GM12878 (cell line): Measurements from ENCODE around the gene FAM170B. TPM values are rescaled to one million over a fixed set of nuclear protein-coding genes. Genes with fewer than 3 reads are reported as not detected.

Experiments used
- ATAC-seq: fragments of 200-7000 bp; cut with Tn5 transposase; 3 replicates; pipeline ENCODE4 v1.9.1; 2020; ENCODE audit warnings: mild to moderate bottlenecking, moderate library complexity
- BruUV-seq: library from RNA; stranded (reverse); fragments of 400-500 nt; replicated peaks from 2 replicates; lab custom pipeline; 2021; lab: Mats Ljungman, UMichigan
- CTCF ChIA-PET: fragments of 300-600 bp; sonication (Branson Sonifier 250); formaldehyde crosslinking; extraction: SDS; loops from one replicate; lab custom pipeline; 2021; ENCODE audit warnings: inconsistent platforms; lab: Yijun Ruan, JAX
- POLR2A ChIA-PET: fragments of 350-600 bp; formaldehyde crosslinking; extraction: SDS; loops from one replicate; lab custom pipeline; 2021; ENCODE audit warnings: inconsistent platforms; lab: Charles Lee
- RAD21 ChIA-PET: fragments of 300-600 bp; sonication (Branson Sonifier 250); formaldehyde crosslinking; loops from one replicate; lab custom pipeline; 2023; ENCODE audit warnings: antibody characterized with exemption; ENCODE audit not compliant: unreplicated experiment; lab: Charles Lee
- SMC1A ChIA-PET: fragments of 300-600 bp; sonication (Branson Sonifier 250); formaldehyde crosslinking; loops from one replicate; lab custom pipeline; 2023; ENCODE audit not compliant: unreplicated experiment, uncharacterized antibody; lab: Charles Lee
- DNase-seq: peaks from one replicate; pipeline ENCODE4 v3.0.0-alpha.2; 2011; ENCODE audit warnings: low read depth, low spot score
- FAIRE-seq: peaks from 3 replicates; lab custom pipeline; 2011; peaks lifted over from hg19 to GRCh38; lab: Jason Lieb, UNC
- H2AFZ ChIP-seq: 2 replicates; pipeline ENCODE4 v1.6.0; 2011; ENCODE audit warnings: low read depth, low read length, control low read depth; ENCODE audit not compliant: control insufficient read depth
- H3K27ac ChIP-seq: 2 replicates; pipeline ENCODE4 v1.5.1; 2011; ENCODE audit warnings: control low read depth; ENCODE audit not compliant: control insufficient read depth, insufficient read depth
- H3K27me3 ChIP-seq, 2 experiments: replicated peaks in 1 of 2; 2 replicates each; pipeline versions ENCODE4 v1.6.0 to v1.6.1; 2011; ENCODE audit warnings: low read length in 1 of 2; ENCODE audit not compliant: control insufficient read depth in 2 of 2, insufficient read depth in 2 of 2
- H3K36me3 ChIP-seq, 2 experiments: 2 replicates each; pipeline ENCODE4 v1.5.1; 2011; ENCODE audit warnings: low read length in 1 of 2; ENCODE audit not compliant: control insufficient read depth in 2 of 2, insufficient read depth in 2 of 2
- H3K4me1 ChIP-seq: 2 replicates; pipeline ENCODE4 v1.6.1; 2011; ENCODE audit warnings: mild to moderate bottlenecking, low read length, moderate library complexity, mixed read lengths; ENCODE audit not compliant: control insufficient read depth, insufficient read depth
- H3K4me2 ChIP-seq: 2 replicates; pipeline ENCODE4 v1.6.0; 2011; ENCODE audit warnings: control low read depth; ENCODE audit not compliant: control insufficient read depth, insufficient read depth
- H3K4me3 ChIP-seq: fragments of 200-600 bp; sonication (generic); 2 replicates; pipeline ENCODE4 v1.5.1; 2016
- H3K79me2 ChIP-seq: 2 replicates; pipeline ENCODE4 v1.6.0; 2011; ENCODE audit warnings: low read length; ENCODE audit not compliant: control insufficient read depth, insufficient read depth
- H3K9ac ChIP-seq: 2 replicates; pipeline ENCODE4 v1.8.0; 2011; ENCODE audit warnings: low read length, control low read depth, mixed read lengths; ENCODE audit not compliant: control insufficient read depth, insufficient read depth
- H3K9me3 ChIP-seq: replicated peaks from 3 replicates; pipeline ENCODE4 v1.5.1; 2011; ENCODE audit warnings: mild to moderate bottlenecking, low read length; ENCODE audit not compliant: control insufficient read depth, insufficient read depth
- H4K20me1 ChIP-seq: 2 replicates; pipeline ENCODE4 v1.6.0; 2011; ENCODE audit not compliant: control insufficient read depth, insufficient read depth
- FOXK2 ChIP-seq: fragments of 450-650 bp; IDR thresholded peaks from 2 replicates; pipeline ENCODE4 v1.6.1; 2017; ENCODE audit warnings: mild to moderate bottlenecking, moderate library complexity
- IKZF1 ChIP-seq: fragments of 450-650 bp; conservative IDR thresholded peaks from 2 replicates; pipeline ENCODE4 v1.6.1; 2017; ENCODE audit warnings: antibody characterized with exemption, mild to moderate bottlenecking
- IKZF2 ChIP-seq, 2 experiments: fragments of 450-650 bp; IDR thresholded peaks; 2 replicates each; pipeline ENCODE4 v1.6.1; 2017; ENCODE audit warnings: mild to moderate bottlenecking in 2 of 2, moderate library complexity in 2 of 2
- NFYB ChIP-seq: IDR thresholded peaks from 2 replicates; pipeline ENCODE4 v1.6.1; 2011; ENCODE audit warnings: low read depth, mild to moderate bottlenecking, low read length, improper control_type of control experiment, moderate library complexity; ENCODE audit not compliant: insufficient read depth
- PAX5 ChIP-seq: IDR thresholded peaks from 2 replicates; pipeline ENCODE4 v1.6.1; 2011; ENCODE audit warnings: low read depth, low read length, borderline replicate concordance
- SPI1 ChIP-seq: IDR thresholded peaks from 2 replicates; pipeline ENCODE4 v1.6.1; 2011; ENCODE audit warnings: low read depth, mild to moderate bottlenecking, low read length, moderate library complexity, borderline replicate concordance; ENCODE audit not compliant: insufficient read depth
- WGBS: methylation state at CpG from one replicate; pipeline ENCODE4 v1.1.6; 2016; ENCODE audit warnings: low lambda C conversion rate; ENCODE audit not compliant: insufficient replicate concordance, insufficient coverage; ENCODE audit errors: missing lambda C conversion rate; 5-methylcytosine and 5-hydroxymethylcytosine counted together
- in situ Hi-C: fragments of 300-500 bp; cut with MboI; formaldehyde crosslinking; loops from 9 replicates; pipeline ENCODE4 v1.14.3; 2018; ENCODE audit warnings: mixed read lengths
- intact Hi-C: fragments of 100-400 bp; cut with micrococcal nuclease; formaldehyde crosslinking; loops from one replicate; pipeline ENCODE4 v1.14.2; 2022; ENCODE audit not compliant: unreplicated experiment
- polyA plus RNA-seq, 11 experiments: library from polyadenylated mRNA; depleted of rRNA in 4 of 11; unstranded in 6 of 11; stranded (reverse) in 5 of 11; fragments of >200 nt; fragmentation: Nextera tagmentation in 4 of 11; fragmentation: Illumina TruSeq in 1 of 11; extraction: Ambion mirVana in 4 of 11; extraction: Trizol in 1 of 11; gene quantifications; 1 replicate in 1 of 11; 2 replicates in 10 of 11; pipeline versions ENCODE4 v1.2.1 to v1.2.3, GENCODE V29; 2011 to 2016; ENCODE audit warnings: inconsistent platforms in 2 of 11, missing spikeins in 2 of 11, low read depth in 1 of 11
- total RNA-seq, 4 experiments: library from RNA; depleted of rRNA in 3 of 4; stranded (reverse); fragments of >200 nt in 3 of 4; fragmentation: Illumina TruSeq in 1 of 4; extraction: Trizol in 1 of 4; gene quantifications; 2 replicates each; pipeline versions ENCODE4 v1.2.1 to v1.2.3, GENCODE V29; 2013 to 2021
- TF ChIP-seq, protein P1 (sequence below): fragments of 450-650 bp; IDR thresholded peaks from 2 replicates; pipeline ENCODE4 v1.6.1; 2017; ENCODE audit warnings: mild to moderate bottlenecking, low read depth, inconsistent platforms; ENCODE audit not compliant: poor library complexity, severe bottlenecking

The FAM170B gene
- total and polyA plus RNA-seq, 10 of the 15 experiments (the other 5 are each of a cell fraction or from before 2014, with no cell fraction given), result not detected

DNA sequence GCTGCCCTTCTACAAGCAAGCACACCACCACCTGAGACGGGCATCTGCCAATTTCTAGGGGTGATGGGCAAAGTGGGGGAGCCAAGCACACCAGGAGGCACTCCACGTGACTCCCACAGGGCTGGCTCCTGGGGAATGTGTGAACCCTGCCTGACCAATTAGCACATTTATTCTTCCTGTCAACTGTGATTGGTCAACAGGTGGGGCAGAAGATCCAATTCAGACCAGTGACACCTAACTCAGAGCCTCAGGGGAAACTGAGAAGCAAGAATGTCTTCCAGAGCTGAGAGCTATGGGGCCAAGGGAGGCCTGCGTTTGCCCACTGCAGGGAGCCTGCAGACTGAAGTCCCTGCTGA is 38.9 kb upstream of the FAM170B start:
- intact Hi-C loops (loop anchor here (10.0 kb wide), 1 partner anchor 342 kb away; no protein-coding TSS in a partner anchor), in situ Hi-C loops (loop anchor here (10.0 kb wide), 1 partner anchor 508 kb away; no protein-coding TSS in a partner anchor)
- WGBS, result 93% methylated on average over 3 of the region's 3 CpGs
- H3K4me1 ChIP-seq, result peaks cover 34% of the 10 kb centered on the region
- no peaks in the 10 kb centered on the region for H4K20me1 ChIP-seq
- no peak overlapping the region for H3K4me3 ChIP-seq
- H2AFZ ChIP-seq, result no peak overlapping the region
- H3K4me2 ChIP-seq, result no peak overlapping the region
- no peak overlapping the region for H3K27ac ChIP-seq
- no peak for DNase-seq
- ChIA-PET CTCF (interaction anchor here (0.7 to 3.7 kb wide), 7 partner anchors 10 to 517 kb away, joined by 3 to 9 read pairs (median 5); no protein-coding TSS in a partner anchor), POLR2A (interaction anchor here (0.5 to 2.6 kb wide), 3 partner anchors 18 to 272 kb away, joined by 3 to 12 read pairs (median 5); no protein-coding TSS in a partner anchor), RAD21 (interaction anchor here (1.2 to 2.6 kb wide), 8 partner anchors 9 to 144 kb away, joined by 3 to 8 read pairs (median 4); partner anchors contain the start of gene FAM170B), SMC1A (interaction anchor here (0.7 to 3.1 kb wide), 9 partner anchors 9 to 186 kb away, joined by 3 to 14 read pairs (median 3); partner anchors contain the start of gene TMEM273)
- peaks cover 0 to 3% of the 10 kb centered on the region in 2 experiments; a peak in 2 of 4 replicates for H3K36me3 ChIP-seq
- peak; percentile 60; the same call in 1 of the 2 replicates for TF ChIP-seq NFYB
- no peak for TF ChIP-seq FOXK2
- H3K9me3 ChIP-seq, result no peaks in the 10 kb centered on the region
- no peaks in the 10 kb centered on the region for H3K27me3 ChIP-seq
- no peak overlapping the region for H3K9ac ChIP-seq
- no peak for FAIRE-seq
- no TSS peak for BruUV-seq
- ATAC-seq, result no peak
- H3K79me2 ChIP-seq, result no peaks in the 10 kb centered on the region

DNA sequence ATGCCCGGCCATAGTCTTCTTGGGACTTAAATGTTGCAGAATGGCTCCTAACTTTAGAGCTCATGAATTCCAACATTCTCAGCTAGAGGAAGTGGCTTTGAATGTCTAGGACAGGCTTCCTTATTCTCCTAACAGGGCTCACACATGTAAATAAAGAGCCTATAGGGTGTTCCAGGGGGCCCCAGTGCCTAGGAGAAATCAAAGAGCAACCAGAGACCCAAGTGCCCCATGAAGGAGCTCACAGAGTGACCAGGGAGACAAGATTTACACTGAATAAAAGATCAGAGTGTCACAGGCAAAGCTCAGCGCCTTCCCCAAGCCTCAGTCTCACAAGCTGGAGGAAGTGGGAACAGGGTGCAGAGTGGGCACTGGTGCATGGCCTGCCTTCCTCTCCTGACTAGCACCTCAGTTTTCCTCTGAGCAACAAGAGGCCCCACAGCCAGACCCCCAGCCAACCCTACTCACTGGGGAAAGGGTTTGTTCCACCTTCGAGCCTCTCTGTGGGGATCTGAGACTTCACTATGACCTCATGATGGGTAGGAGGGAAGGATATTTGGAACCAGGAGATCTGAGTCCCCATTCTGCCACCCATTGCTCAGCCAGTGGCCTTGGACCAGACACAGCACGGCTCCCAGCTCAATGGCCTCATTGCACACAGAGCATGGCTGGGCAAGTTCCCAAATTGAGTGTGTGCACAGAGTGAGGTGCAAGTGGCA is 38.4 kb upstream of the FAM170B start:
- in situ Hi-C loops, result loop anchor here (10.0 kb wide), 1 partner anchor 507 kb away; no protein-coding TSS in a partner anchor
- POLR2A ChIA-PET, result interaction anchor here (0.5 to 2.6 kb wide), 3 partner anchors 18 to 272 kb away, joined by 3 to 12 read pairs (median 5); no protein-coding TSS in a partner anchor

More for the DNA sequence above, 38.4 kb upstream of the FAM170B start:
- Histone ChIP-seq H2AFZ (no peak overlapping the region; the same call in 1 of the 2 replicates), H3K27ac (0 out of 2 replicates have a peak overlapping the region, but pooled peaks have one; percentile 7), H3K4me3 (no peak overlapping the region), H3K79me2 (no peaks in the 10 kb centered on the region), H3K9ac (no peak overlapping the region), H3K9me3 (no peaks in the 10 kb centered on the region), H3K27me3 (no peaks in the 10 kb centered on the region), H4K20me1 (no peaks in the 10 kb centered on the region), H3K4me2 (peak overlapping the region; percentile 63), H3K36me3 (peaks cover 0 to 3% of the 10 kb centered on the region in 2 experiments; a peak in 2 of 4 replicates), H3K4me1 (peaks cover 29% of the 10 kb centered on the region)
- intact Hi-C loops, result loop anchor here (10.0 kb wide), 1 partner anchor 343 kb away; no protein-coding TSS in a partner anchor
- ATAC-seq (peak; percentile 57), FAIRE-seq (peak; percentile 76), DNase-seq (no peak)
- ChIA-PET CTCF (interaction anchor here (0.7 to 3.7 kb wide), 9 partner anchors 9 to 514 kb away, joined by 3 to 9 read pairs (median 5); partner anchors contain the start of gene TMEM273), SMC1A (interaction anchor here (0.7 to 3.1 kb wide), 14 partner anchors 8 to 187 kb away, joined by 3 to 14 read pairs (median 3); partner anchors contain the start of gene TMEM273), RAD21 (interaction anchor here (0.6 to 2.6 kb wide), 13 partner anchors 9 to 1244 kb away, joined by 3 to 8 read pairs (median 4); partner anchors contain the start of genes FAM170B and TMEM273)
- peak; percentile 60; the same call in 1 of the 2 replicates for TF ChIP-seq SPI1
- TF ChIP-seq, protein P1, sequence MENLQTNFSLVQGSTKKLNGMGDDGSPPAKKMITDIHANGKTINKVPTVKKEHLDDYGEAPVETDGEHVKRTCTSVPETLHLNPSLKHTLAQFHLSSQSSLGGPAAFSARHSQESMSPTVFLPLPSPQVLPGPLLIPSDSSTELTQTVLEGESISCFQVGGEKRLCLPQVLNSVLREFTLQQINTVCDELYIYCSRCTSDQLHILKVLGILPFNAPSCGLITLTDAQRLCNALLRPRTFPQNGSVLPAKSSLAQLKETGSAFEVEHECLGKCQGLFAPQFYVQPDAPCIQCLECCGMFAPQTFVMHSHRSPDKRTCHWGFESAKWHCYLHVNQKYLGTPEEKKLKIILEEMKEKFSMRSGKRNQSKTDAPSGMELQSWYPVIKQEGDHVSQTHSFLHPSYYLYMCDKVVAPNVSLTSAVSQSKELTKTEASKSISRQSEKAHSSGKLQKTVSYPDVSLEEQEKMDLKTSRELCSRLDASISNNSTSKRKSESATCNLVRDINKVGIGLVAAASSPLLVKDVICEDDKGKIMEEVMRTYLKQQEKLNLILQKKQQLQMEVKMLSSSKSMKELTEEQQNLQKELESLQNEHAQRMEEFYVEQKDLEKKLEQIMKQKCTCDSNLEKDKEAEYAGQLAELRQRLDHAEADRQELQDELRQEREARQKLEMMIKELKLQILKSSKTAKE, result no peak
- TF ChIP-seq IKZF1, result peak; percentile 13; the same call in 1 of the 2 replicates
- TF ChIP-seq PAX5, result peak; percentile 48; the same call in 1 of the 2 replicates
- TF ChIP-seq IKZF2 (IDR thresholded peaks at IDR 0.05), result peak in 1 of 2 experiments; percentile 15; a peak in 1 of 4 replicates
- no TSS peak for BruUV-seq
- WGBS, result 33% methylated on average over 4 of the region's 4 CpGs
